RWPE2 (cell line): ENCODE results near the gene FTO.

Experiments used
- ATAC-seq: fragments of 200-7000 bp; cut with Tn5 transposase; 3 replicates; pipeline ENCODE4 v1.9.1; 2021; ENCODE audit warnings: low read depth
- DNase-seq: peaks from one replicate; pipeline ENCODE4 v3.0.0-alpha.2; 2020; ENCODE audit warnings: low spot score
- H3K27ac ChIP-seq: fragments of 450-650 bp; 2 replicates; pipeline ENCODE4 v1.5.1; 2017; ENCODE audit warnings: mild to moderate bottlenecking; ENCODE audit not compliant: poor library complexity, severe bottlenecking
- H3K27me3 ChIP-seq: fragments of 250-450 bp; sonication (Bioruptor Pico); 2 replicates; pipeline ENCODE4 v1.5.1; 2021; ENCODE audit warnings: mild to moderate bottlenecking, moderate library complexity; ENCODE audit not compliant: insufficient read depth, poor library complexity, severe bottlenecking
- H3K36me3 ChIP-seq: fragments of 250-450 bp; sonication (Bioruptor Pico); 2 replicates; pipeline ENCODE4 v1.5.1; 2020; ENCODE audit warnings: low read depth, mild to moderate bottlenecking, moderate library complexity
- H3K4me1 ChIP-seq: fragments of 250-450 bp; sonication (Bioruptor Pico); 2 replicates; pipeline ENCODE4 v1.5.1; 2021; ENCODE audit warnings: mild to moderate bottlenecking, moderate library complexity; ENCODE audit not compliant: insufficient read depth, poor library complexity, severe bottlenecking
- H3K4me3 ChIP-seq: fragments of 250-450 bp; sonication (Bioruptor Pico); 2 replicates; pipeline ENCODE4 v1.5.1; 2021; ENCODE audit warnings: mild to moderate bottlenecking, moderate library complexity; ENCODE audit not compliant: severe bottlenecking
- H3K9me3 ChIP-seq: fragments of 250-450 bp; sonication (Bioruptor Pico); 2 replicates; pipeline ENCODE4 v1.5.1; 2021; ENCODE audit warnings: mild to moderate bottlenecking, moderate library complexity; ENCODE audit not compliant: severe bottlenecking
- CTCF ChIP-seq: fragments of 450-650 bp; IDR thresholded peaks from one replicate; pipeline ENCODE4 v1.5.1; 2017; ENCODE audit warnings: mild to moderate bottlenecking, moderate library complexity; ENCODE audit not compliant: poor library complexity, severe bottlenecking

Gene FTO

GRCh38 chr16:53949715-53950410 lies 245.9 kb downstream of the FTO start:
- Histone ChIP-seq H3K27ac (no peak overlapping the region), H3K4me3 (no peak overlapping the region), H3K4me1 (peaks cover 5% of the 10 kb centered on the region), H3K9me3 (no peaks in the 10 kb centered on the region), H3K27me3 (no peaks in the 10 kb centered on the region), H3K36me3 (no peaks in the 10 kb centered on the region)
- no peak for ATAC-seq
- no peak for DNase-seq
- no peak for TF ChIP-seq CTCF

GRCh38 chr16:53950677-53951076 lies 246.7 kb downstream of the FTO start:
- H3K4me3 ChIP-seq, result no peak overlapping the region
- DNase-seq, result no peak
- no peaks in the 10 kb centered on the region for H3K27me3 ChIP-seq
- ATAC-seq, result no peak
- H3K27ac ChIP-seq, result no peak overlapping the region
- no peaks in the 10 kb centered on the region for H3K36me3 ChIP-seq
- peaks cover 5% of the 10 kb centered on the region for H3K4me1 ChIP-seq
- TF ChIP-seq CTCF, result no peak
- no peaks in the 10 kb centered on the region for H3K9me3 ChIP-seq

- peak; percentile 35; the same call in 1 of the 3 replicates for ATAC-seq
- no peak for DNase-seq
Observed at GRCh38 chr16:53952215-53953208, 248.6 kb downstream of the FTO start.

GRCh38 chr16:53953336-53953735 lies 249.4 kb downstream of the FTO start:
- no peak overlapping the region for H3K27ac ChIP-seq
- TF ChIP-seq CTCF, result no peak
- no peak overlapping the region for H3K4me3 ChIP-seq
- H3K27me3 ChIP-seq, result no peaks in the 10 kb centered on the region
- no peak for ATAC-seq
- no peak for DNase-seq
- H3K36me3 ChIP-seq, result no peaks in the 10 kb centered on the region
- no peaks in the 10 kb centered on the region for H3K9me3 ChIP-seq
- peaks cover 5% of the 10 kb centered on the region for H3K4me1 ChIP-seq

More at GRCh38 chr16:53952215-53953208, 248.6 kb downstream of the FTO start:
- H3K4me3 ChIP-seq, result no peak overlapping the region
- H3K9me3 ChIP-seq, result no peaks in the 10 kb centered on the region
- H3K27ac ChIP-seq, result no peak overlapping the region
- H3K27me3 ChIP-seq, result no peaks in the 10 kb centered on the region
- H3K36me3 ChIP-seq, result no peaks in the 10 kb centered on the region
- TF ChIP-seq CTCF, result no peak
- H3K4me1 ChIP-seq, result peaks cover 5% of the 10 kb centered on the region
